Lower lobe of right lung (tissue), 2 donors: ENCODE results near the gene TRIM31. TPM values are rescaled to one million over a fixed set of nuclear protein-coding genes. Genes with fewer than 3 reads are reported as not detected.

Experiments
- ATAC-seq, 2 donors: fragments of 200-7000 bp; cut with Tn5 transposase; one replicate each; pipeline ENCODE4 v1.9.1; 2020 to 2022; ENCODE audit warnings: mild to moderate bottlenecking in 2 of 2, moderate library complexity in 2 of 2
- DNase-seq: peaks from one replicate; pipeline ENCODE4 v3.0.0-alpha.2; 2020
- H3K27ac ChIP-seq: fragments of 200-600 bp; one replicate; pipeline ENCODE4 v1.8.0; 2022
- H3K27me3 ChIP-seq: fragments of 200-600 bp; one replicate; pipeline ENCODE4 v1.8.0; 2022; ENCODE audit warnings: low read depth
- H3K36me3 ChIP-seq: fragments of 200-600 bp; one replicate; pipeline ENCODE4 v1.8.0; 2022; ENCODE audit warnings: mild to moderate bottlenecking
- H3K4me1 ChIP-seq: fragments of 200-600 bp; one replicate; pipeline ENCODE4 v1.8.0; 2022
- H3K4me3 ChIP-seq: fragments of 200-600 bp; one replicate; pipeline ENCODE4 v1.8.0; 2022; ENCODE audit warnings: mild to moderate bottlenecking
- H3K9me3 ChIP-seq: fragments of 200-600 bp; one replicate; pipeline ENCODE4 v1.8.0; 2022
- intact Hi-C: fragments of 100-400 bp; cut with DNase I; formaldehyde crosslinking; loops from one replicate; pipeline ENCODE4 v1.11.0; 2022
- total RNA-seq: library from RNA; stranded (reverse); fragmentation: NEBNext Ultra II Directional; extraction: Animal tissue kit (Norgen Biotek cat#: 25700); gene quantifications from one replicate; pipeline ENCODE4 v1.2.1, GENCODE V29; 2021
- TF ChIP-seq, protein P1 (sequence below): fragments of 200-600 bp; IDR thresholded peaks from one replicate; pipeline ENCODE4 v1.8.0; 2022; ENCODE audit warnings: antibody characterized with exemption, mild to moderate bottlenecking
- donor health status: DM: no; HTN: yes; CAD: no; lungs with severe emphysema.

Gene TRIM31
- total RNA-seq, 1 donor from 2014 or later, result 0.62 TPM

DNA sequence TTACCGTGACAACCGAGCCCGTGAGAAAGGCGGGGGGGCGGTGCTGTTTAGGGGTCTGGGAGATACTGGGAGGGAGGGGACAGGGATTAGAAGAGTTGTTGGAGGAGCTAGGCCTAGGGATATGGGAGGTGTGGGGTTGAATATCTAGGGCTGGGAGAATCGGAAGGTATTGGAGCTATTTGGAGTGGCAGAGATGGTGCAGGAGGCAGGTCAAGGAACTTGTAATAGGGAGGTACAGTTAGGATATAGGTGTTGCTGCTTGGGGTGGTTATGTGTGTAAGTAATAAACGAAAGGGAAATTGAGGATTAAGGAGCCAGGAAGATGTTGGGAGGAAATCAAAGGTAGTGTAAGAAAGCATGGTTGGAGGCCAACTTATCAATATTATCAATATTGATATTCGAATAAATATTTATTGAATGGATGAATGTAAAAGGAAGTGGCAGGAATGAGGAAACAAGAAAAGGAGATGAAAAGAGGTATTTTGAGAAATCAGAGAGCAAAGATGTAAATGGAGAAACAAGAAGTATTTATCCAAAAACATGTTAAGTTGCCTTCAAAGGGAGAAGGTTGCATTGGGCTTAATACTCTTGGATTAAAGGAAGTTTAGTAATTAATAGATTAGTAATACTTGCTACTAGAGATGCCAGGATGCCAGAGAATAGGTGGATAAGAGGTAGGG is 45.3 kb downstream of the TRIM31 start:
- TF ChIP-seq, protein P1, sequence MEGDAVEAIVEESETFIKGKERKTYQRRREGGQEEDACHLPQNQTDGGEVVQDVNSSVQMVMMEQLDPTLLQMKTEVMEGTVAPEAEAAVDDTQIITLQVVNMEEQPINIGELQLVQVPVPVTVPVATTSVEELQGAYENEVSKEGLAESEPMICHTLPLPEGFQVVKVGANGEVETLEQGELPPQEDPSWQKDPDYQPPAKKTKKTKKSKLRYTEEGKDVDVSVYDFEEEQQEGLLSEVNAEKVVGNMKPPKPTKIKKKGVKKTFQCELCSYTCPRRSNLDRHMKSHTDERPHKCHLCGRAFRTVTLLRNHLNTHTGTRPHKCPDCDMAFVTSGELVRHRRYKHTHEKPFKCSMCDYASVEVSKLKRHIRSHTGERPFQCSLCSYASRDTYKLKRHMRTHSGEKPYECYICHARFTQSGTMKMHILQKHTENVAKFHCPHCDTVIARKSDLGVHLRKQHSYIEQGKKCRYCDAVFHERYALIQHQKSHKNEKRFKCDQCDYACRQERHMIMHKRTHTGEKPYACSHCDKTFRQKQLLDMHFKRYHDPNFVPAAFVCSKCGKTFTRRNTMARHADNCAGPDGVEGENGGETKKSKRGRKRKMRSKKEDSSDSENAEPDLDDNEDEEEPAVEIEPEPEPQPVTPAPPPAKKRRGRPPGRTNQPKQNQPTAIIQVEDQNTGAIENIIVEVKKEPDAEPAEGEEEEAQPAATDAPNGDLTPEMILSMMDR, result no peak
- Histone ChIP-seq H3K4me1 (peaks cover 40% of the 10 kb centered on the region), H3K27me3 (peaks cover 8% of the 10 kb centered on the region), H3K4me3 (peak overlapping the region; percentile 84), H3K36me3 (peaks cover 40% of the 10 kb centered on the region), H3K9me3 (no peaks in the 10 kb centered on the region), H3K27ac (peak overlapping the region; percentile 91)
- DNase-seq (no peak), ATAC-seq (no peak)
- intact Hi-C loops, result no loop called here

DNA sequence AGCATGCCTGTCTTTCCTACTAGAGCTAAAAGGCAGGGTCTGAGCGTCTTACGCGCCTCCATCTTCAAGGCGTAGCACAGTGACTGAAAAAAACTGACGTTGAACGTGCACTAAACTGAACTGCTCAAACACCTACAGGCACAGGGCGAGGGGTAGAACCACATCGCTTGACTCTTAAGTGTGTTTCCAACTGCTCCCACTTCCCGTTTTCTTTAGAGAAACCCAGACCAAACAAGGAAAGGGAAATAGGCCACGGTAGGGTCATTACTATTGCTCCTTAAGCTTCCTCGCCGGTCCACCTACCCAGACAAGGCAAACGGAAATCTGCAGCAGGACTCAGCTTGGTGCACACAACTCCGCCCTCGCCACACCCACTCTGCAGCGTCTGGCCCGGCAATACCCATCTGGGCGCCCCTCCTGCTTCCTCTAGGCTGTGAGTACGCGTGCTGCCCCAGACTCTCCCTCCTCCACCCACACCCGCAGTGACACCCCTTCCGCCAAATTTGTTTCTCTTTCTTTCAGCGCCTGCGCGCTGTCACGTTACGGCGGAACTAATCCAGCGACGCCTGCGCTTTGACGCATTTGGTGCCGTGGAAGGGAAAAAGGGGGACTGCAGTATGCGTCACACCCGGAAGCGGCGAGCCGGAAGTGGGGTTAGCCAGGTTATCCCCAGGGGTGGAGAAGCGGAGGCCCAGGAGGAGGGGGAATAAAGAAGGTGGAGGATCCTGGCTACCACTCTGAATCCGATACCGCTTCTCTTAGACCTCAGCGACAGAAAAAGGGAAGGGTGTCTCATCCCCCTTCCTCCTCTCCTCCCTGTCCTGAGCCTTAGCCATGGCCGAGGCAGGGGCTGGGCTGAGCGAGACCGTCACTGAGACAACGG is 46.1 kb downstream of the TRIM31 start, which contains the start of gene PPP1R11:
PPP1R11 (plus strand) TSS at position 622 of the 883 bp plus-strand sequence; CDS start at position 835, 213 bp downstream.
- H3K4me1 ChIP-seq, result peaks cover 48% of the 10 kb centered on the region
- ATAC-seq, result peak; percentile 99
- DNase-seq, result peak; percentile 99
- intact Hi-C loops, result no loop called here
- peak within 1 kb of the TSS; percentile 91 for H3K27ac ChIP-seq
- TF ChIP-seq, protein P1, result peak; percentile 5
- H3K4me3 ChIP-seq, result peak within 1 kb of the TSS; percentile 84
- peaks cover 1% of the 10 kb centered on the region for H3K27me3 ChIP-seq
- H3K9me3 ChIP-seq, result no peaks in the 10 kb centered on the region
- peaks cover 40% of the 10 kb centered on the region for H3K36me3 ChIP-seq

DNA sequence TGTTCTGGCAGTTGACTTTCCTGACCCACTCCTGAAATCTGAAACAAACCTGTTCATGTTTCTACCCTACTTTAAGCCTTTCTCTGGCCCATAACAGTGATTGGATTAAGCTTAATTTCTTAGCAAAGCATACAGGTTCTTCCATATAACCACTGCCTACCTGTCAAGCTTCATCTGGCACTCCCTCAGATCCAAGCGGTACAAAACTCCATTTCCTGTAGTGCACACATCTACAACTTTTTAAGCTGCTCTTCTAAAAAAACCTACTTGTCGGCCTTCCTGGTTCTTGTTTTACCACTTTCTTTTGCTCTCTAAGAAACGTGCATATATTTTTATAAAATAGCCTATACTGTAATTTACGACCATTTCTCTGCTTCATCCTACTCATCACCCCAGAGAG is 46.8 kb downstream of the TRIM31 start:
- no peak for DNase-seq
- H3K4me3 ChIP-seq, result peak overlapping the region; percentile 84
- H3K27me3 ChIP-seq, result no peaks in the 10 kb centered on the region
- TF ChIP-seq, protein P1, result no peak
- peak overlapping the region; percentile 91 for H3K27ac ChIP-seq
- intact Hi-C loops, result no loop called here
- peaks cover 47% of the 10 kb centered on the region for H3K4me1 ChIP-seq
- no peak for ATAC-seq
- peaks cover 40% of the 10 kb centered on the region for H3K36me3 ChIP-seq
- no peaks in the 10 kb centered on the region for H3K9me3 ChIP-seq

DNA sequence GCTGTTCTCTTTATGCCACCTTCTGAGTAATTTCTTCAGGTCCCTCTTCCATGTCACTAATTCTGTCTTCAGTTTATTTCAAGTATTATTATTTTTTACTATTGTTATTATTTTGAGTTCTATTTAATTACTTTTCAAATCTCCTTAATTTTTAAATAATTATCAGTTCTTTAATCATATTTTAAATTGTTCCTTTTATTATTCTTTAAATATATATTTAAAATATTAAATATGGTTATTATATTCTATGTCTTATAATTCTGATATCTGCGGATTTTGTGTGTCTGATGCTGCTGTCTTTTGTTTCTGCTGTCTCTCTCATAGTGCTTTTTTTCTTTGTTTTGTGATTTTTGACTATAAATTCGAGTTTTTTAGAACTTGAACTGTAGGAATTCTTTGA is 49.6 kb downstream of the TRIM31 start:
- H3K4me1 ChIP-seq, result peaks cover 48% of the 10 kb centered on the region
- H3K27me3 ChIP-seq, result no peaks in the 10 kb centered on the region
- intact Hi-C loops, result no loop called here
- peaks cover 17% of the 10 kb centered on the region for H3K36me3 ChIP-seq
- no peaks in the 10 kb centered on the region for H3K9me3 ChIP-seq
- TF ChIP-seq, protein P1, result no peak
- no peak overlapping the region for H3K27ac ChIP-seq
- ATAC-seq (no peak), DNase-seq (no peak)
- no peak overlapping the region for H3K4me3 ChIP-seq

DNA sequence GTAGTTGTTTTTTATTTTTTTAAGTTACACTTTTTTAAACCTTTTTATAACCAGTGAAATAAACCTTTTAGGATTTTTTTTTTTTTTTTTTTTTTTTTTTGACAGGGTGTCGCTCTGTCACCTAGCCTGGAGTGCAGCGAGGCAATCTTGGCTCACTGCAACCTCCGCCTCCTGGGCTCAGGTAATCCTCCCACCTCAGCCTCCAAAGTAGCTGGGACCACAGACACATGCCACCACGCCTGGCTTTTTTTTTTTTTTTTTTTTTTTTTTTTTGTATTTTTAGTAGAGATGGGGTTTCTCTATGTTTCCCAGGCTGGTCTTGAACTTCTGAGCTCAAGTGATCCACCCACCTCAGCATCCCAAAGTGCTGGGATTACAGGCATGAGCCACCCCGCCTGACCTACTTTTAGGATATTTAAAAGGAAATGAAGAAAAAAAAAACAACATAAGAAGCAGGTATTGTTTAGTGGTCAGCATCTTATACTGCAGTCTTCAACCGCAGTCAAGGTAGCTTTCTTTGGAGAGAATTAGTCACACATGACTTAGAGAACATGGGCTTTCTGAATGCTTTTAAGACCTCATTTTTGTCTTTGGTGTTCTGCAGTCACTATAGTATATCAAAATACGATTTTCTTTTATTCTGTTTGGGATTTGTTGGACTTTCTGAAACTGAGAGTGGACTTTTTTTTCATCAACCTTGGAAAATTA is 50.3 kb downstream of the TRIM31 start:
- intact Hi-C loops, result no loop called here
- DNase-seq, result no peak
- no peaks in the 10 kb centered on the region for H3K27me3 ChIP-seq
- peaks cover 41% of the 10 kb centered on the region for H3K4me1 ChIP-seq
- ATAC-seq, result no peak
- peak overlapping the region; percentile 76 for H3K4me3 ChIP-seq
- no peaks in the 10 kb centered on the region for H3K9me3 ChIP-seq
- H3K36me3 ChIP-seq, result peaks cover 23% of the 10 kb centered on the region
- TF ChIP-seq, protein P1, result no peak
- no peak overlapping the region for H3K27ac ChIP-seq
